ENCODE results near the gene DNAJC7.

Gene DNAJC7

GRCh38 chr17:42002175-42002791 lies 15.0 kb downstream of the DNAJC7 start:
- no peak for ATAC-seq
- TF ChIP-seq ZFP30 (CRISPR knock-in tag; IDR thresholded peaks at IDR 0.05) (no peak), CSDC2 (CRISPR knock-in tag; IDR thresholded peaks at IDR 0.05) (no peak)

DNA sequence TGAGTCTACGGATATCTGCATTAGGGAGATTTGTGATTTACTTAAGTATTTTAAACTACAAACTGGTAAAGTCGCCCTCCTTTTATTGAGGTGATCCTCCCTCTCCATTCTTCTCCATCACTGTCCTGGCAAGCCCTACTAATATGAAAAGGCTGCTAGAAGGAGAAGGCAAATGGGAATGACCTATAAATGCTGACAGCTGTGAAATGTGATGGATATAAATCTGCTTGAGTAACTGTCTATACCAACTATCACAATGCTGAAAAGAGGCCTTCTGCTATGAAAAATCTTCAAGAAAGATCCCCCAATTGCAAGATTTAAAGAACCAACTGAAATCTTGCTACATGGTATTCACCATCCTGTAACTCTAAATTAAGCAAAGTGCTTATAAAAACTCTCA lies 15.5 kb downstream of the DNAJC7 start:
- no peak for TF ChIP-seq ISL1 (CRISPR knock-in tag; IDR thresholded peaks at IDR 0.05)
- TF ChIP-seq ESRRG (CRISPR knock-in tag; IDR thresholded peaks at IDR 0.05): no peak
- TF ChIP-seq CREB5 (CRISPR knock-in tag; IDR thresholded peaks at IDR 0.05; ENCODE audit: low read depth): no peak
- no peak for TF ChIP-seq PPARA (CRISPR knock-in tag; IDR thresholded peaks at IDR 0.05; ENCODE audit: borderline replicate concordance)
- no peak for TF ChIP-seq GLIS3 (CRISPR knock-in tag; IDR thresholded peaks at IDR 0.05)
- TF ChIP-seq OSR1 (CRISPR knock-in tag; IDR thresholded peaks at IDR 0.05): no peak
- TF ChIP-seq, protein P1, sequence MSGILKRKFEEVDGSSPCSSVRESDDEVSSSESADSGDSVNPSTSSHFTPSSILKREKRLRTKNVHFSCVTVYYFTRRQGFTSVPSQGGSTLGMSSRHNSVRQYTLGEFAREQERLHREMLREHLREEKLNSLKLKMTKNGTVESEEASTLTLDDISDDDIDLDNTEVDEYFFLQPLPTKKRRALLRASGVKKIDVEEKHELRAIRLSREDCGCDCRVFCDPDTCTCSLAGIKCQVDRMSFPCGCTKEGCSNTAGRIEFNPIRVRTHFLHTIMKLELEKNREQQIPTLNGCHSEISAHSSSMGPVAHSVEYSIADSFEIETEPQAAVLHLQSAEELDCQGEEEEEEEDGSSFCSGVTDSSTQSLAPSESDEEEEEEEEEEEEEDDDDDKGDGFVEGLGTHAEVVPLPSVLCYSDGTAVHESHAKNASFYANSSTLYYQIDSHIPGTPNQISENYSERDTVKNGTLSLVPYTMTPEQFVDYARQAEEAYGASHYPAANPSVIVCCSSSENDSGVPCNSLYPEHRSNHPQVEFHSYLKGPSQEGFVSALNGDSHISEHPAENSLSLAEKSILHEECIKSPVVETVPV (CRISPR knock-in tag; IDR thresholded peaks at IDR 0.05): no peak
- no peak for TF ChIP-seq TCF4 (CRISPR knock-in tag; IDR thresholded peaks at IDR 0.05; ENCODE audit: borderline replicate concordance)
- TF ChIP-seq ZFP30 (CRISPR knock-in tag; IDR thresholded peaks at IDR 0.05): no peak
- no peak for TF ChIP-seq RARB (CRISPR knock-in tag; IDR thresholded peaks at IDR 0.05)
- no peak for TF ChIP-seq SNAI2 (CRISPR knock-in tag; IDR thresholded peaks at IDR 0.05)
- no peak for TF ChIP-seq ZFP3 (CRISPR knock-in tag; IDR thresholded peaks at IDR 0.05)
- no peak for TF ChIP-seq BACH2 (CRISPR knock-in tag; IDR thresholded peaks at IDR 0.05; ENCODE audit: borderline replicate concordance)
- TF ChIP-seq CSDC2 (CRISPR knock-in tag; IDR thresholded peaks at IDR 0.05): no peak
- no peak for TF ChIP-seq ZNF8 (CRISPR knock-in tag; IDR thresholded peaks at IDR 0.05)
- TF ChIP-seq, protein P2, sequence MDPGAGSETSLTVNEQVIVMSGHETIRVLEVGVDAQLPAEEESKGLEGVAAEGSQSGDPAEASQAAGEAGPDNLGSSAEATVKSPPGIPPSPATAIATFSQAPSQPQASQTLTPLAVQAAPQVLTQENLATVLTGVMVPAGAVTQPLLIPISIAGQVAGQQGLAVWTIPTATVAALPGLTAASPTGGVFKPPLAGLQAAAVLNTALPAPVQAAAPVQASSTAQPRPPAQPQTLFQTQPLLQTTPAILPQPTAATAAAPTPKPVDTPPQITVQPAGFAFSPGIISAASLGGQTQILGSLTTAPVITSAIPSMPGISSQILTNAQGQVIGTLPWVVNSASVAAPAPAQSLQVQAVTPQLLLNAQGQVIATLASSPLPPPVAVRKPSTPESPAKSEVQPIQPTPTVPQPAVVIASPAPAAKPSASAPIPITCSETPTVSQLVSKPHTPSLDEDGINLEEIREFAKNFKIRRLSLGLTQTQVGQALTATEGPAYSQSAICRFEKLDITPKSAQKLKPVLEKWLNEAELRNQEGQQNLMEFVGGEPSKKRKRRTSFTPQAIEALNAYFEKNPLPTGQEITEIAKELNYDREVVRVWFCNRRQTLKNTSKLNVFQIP (CRISPR knock-in tag; IDR thresholded peaks at IDR 0.05; ENCODE audit: borderline replicate concordance, low read depth): no peak
- no peak for ATAC-seq

DNA sequence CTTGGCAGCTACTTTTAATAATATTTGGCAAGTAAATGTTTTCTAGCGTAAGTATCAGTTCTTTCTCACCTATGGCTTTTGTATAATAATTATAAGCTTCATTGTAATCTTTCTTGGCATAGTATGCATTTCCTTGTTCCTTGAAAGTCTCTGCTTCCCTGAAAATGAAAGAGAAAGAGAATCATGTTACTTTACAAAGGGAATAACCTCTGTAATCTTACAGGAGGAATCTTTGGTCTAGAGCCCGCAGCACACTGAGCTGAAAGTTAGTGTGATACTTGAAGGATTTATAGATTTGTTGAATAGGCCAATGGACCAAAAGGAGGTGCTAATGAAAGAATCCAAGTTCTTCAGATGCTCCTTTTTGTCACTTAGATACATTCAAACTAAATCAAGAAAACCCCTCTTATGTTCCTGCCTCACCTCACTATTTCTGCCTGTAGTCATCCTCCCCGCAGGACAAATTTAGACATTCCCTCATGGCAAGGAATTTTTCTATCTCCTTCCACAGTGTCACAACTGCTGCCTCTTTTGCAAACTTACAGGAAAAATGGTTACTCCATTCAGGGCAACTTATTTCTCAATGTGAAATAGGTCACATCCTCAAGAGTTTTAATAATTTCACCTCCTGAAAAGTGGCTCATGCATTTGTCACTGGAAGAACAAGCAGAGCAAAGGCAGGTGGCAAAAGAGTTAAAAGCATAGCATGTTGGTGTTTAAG lies 16.7 kb downstream of the DNAJC7 start:
- ATAC-seq: no peak
- TF ChIP-seq ZFP30 (CRISPR knock-in tag; IDR thresholded peaks at IDR 0.05): no peak
- TF ChIP-seq ISL1 (CRISPR knock-in tag; IDR thresholded peaks at IDR 0.05): no peak
- TF ChIP-seq ZNF565 (CRISPR knock-in tag; conservative IDR thresholded peaks at IDR 0.05; ENCODE audit: low read depth): no peak
- no peak for TF ChIP-seq ZNF8 (CRISPR knock-in tag; IDR thresholded peaks at IDR 0.05)
- TF ChIP-seq BACH2 (CRISPR knock-in tag; IDR thresholded peaks at IDR 0.05; ENCODE audit: borderline replicate concordance): no peak
- no peak for TF ChIP-seq GLIS3 (CRISPR knock-in tag; IDR thresholded peaks at IDR 0.05)
- no peak for TF ChIP-seq TOX (CRISPR knock-in tag; IDR thresholded peaks at IDR 0.05; ENCODE audit: borderline replicate concordance)
- no peak for TF ChIP-seq ZFP3 (CRISPR knock-in tag; IDR thresholded peaks at IDR 0.05)
- no peak for TF ChIP-seq PPARA (CRISPR knock-in tag; IDR thresholded peaks at IDR 0.05; ENCODE audit: borderline replicate concordance)
- TF ChIP-seq TCF4 (CRISPR knock-in tag; IDR thresholded peaks at IDR 0.05; ENCODE audit: borderline replicate concordance): no peak
- no peak for TF ChIP-seq RARB (CRISPR knock-in tag; IDR thresholded peaks at IDR 0.05)
- no peak for TF ChIP-seq SNAI2 (CRISPR knock-in tag; IDR thresholded peaks at IDR 0.05)
- TF ChIP-seq ARNTL (CRISPR knock-in tag; IDR thresholded peaks at IDR 0.05; ENCODE audit: borderline replicate concordance, low read depth): no peak

DNA sequence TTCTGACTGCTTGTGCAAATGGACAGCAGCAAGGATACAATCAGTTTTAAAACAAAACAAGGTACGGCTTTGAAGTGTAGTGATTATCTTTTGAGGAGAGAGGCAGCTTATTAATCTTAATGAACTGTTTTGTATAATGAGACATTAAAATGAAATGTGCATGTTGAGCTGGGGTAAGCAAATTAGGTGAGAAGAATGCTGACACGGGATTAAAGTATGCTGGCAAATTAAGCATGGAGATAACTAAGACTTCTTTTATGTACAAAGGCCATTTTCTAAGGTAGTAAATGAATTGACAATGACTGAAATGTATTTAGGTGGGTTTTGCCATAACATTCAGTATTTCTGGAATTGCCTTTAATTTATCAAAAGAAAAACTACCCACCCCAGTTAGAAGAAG lies 18.7 kb downstream of the DNAJC7 start:
- no peak for ATAC-seq
- TF ChIP-seq, protein P3, sequence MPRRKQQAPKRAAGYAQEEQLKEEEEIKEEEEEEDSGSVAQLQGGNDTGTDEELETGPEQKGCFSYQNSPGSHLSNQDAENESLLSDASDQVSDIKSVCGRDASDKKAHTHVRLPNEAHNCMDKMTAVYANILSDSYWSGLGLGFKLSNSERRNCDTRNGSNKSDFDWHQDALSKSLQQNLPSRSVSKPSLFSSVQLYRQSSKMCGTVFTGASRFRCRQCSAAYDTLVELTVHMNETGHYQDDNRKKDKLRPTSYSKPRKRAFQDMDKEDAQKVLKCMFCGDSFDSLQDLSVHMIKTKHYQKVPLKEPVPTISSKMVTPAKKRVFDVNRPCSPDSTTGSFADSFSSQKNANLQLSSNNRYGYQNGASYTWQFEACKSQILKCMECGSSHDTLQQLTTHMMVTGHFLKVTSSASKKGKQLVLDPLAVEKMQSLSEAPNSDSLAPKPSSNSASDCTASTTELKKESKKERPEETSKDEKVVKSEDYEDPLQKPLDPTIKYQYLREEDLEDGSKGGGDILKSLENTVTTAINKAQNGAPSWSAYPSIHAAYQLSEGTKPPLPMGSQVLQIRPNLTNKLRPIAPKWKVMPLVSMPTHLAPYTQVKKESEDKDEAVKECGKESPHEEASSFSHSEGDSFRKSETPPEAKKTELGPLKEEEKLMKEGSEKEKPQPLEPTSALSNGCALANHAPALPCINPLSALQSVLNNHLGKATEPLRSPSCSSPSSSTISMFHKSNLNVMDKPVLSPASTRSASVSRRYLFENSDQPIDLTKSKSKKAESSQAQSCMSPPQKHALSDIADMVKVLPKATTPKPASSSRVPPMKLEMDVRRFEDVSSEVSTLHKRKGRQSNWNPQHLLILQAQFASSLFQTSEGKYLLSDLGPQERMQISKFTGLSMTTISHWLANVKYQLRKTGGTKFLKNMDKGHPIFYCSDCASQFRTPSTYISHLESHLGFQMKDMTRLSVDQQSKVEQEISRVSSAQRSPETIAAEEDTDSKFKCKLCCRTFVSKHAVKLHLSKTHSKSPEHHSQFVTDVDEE (CRISPR knock-in tag; IDR thresholded peaks at IDR 0.05): no peak
- TF ChIP-seq RARB (CRISPR knock-in tag; IDR thresholded peaks at IDR 0.05) (no peak), ZFP30 (CRISPR knock-in tag; IDR thresholded peaks at IDR 0.05) (no peak), ARNTL (CRISPR knock-in tag; IDR thresholded peaks at IDR 0.05; ENCODE audit: borderline replicate concordance, low read depth) (no peak), PATZ1 (CRISPR knock-in tag; IDR thresholded peaks at IDR 0.05; ENCODE audit: borderline replicate concordance) (no peak), ZNF8 (CRISPR knock-in tag; IDR thresholded peaks at IDR 0.05) (no peak), CREB5 (CRISPR knock-in tag; IDR thresholded peaks at IDR 0.05; ENCODE audit: low read depth) (no peak), ZC3H10 (CRISPR knock-in tag; IDR thresholded peaks at IDR 0.05) (no peak), OSR1 (CRISPR knock-in tag; IDR thresholded peaks at IDR 0.05) (no peak)
- TF ChIP-seq, protein P1 (CRISPR knock-in tag; IDR thresholded peaks at IDR 0.05): no peak

Measured in SK-N-SH treated with all-trans-retinoic acid at 6 μM for 48 hours (cell line).